H1 (cell line): ENCODE results near the gene ERP44.

Experiments
- CREB1 ChIP-seq: IDR thresholded peaks from 2 replicates; pipeline ENCODE4 v1.6.1; 2012; ENCODE audit warnings: inconsistent platforms
- EP300 ChIP-seq, 2 experiments: IDR thresholded peaks; 1 replicate in 1 of 2; 2 replicates in 1 of 2; pipeline ENCODE4 v1.6.1; 2011 to 2012; ENCODE audit warnings: low read depth in 2 of 2, low read length in 2 of 2, mild to moderate bottlenecking in 2 of 2, borderline replicate concordance in 1 of 2, inconsistent platforms in 1 of 2, moderate library complexity in 1 of 2
- MAFK ChIP-seq: IDR thresholded peaks from 2 replicates; pipeline ENCODE4 v1.6.1; 2012; ENCODE audit warnings: low read depth, mild to moderate bottlenecking, improper control_type of control experiment, low read length
- SP1 ChIP-seq: IDR thresholded peaks from 2 replicates; pipeline ENCODE4 v1.6.1; 2011; ENCODE audit warnings: low read depth, low read length
- USF2 ChIP-seq: IDR thresholded peaks from 2 replicates; pipeline ENCODE4 v1.6.1; 2011; ENCODE audit warnings: low read length, improper control_type of control experiment
- TF ChIP-seq, protein P1 (sequence below), 3 experiments: IDR thresholded peaks; 1 replicate in 2 of 3; 2 replicates in 1 of 3; pipeline versions ENCODE4 v1.5.1 to v1.6.1; 2011; ENCODE audit warnings: low read length in 3 of 3, mild to moderate bottlenecking in 3 of 3, inconsistent platforms in 2 of 3, low read depth in 1 of 3, moderate library complexity in 1 of 3; ENCODE audit not compliant: insufficient read depth in 1 of 3; ENCODE audit errors: control extremely low read depth in 1 of 3
- TF ChIP-seq, protein P2 (sequence below): IDR thresholded peaks from 2 replicates; pipeline ENCODE4 v1.6.1; 2012; ENCODE audit warnings: inconsistent platforms

- TF ChIP-seq, protein P1, sequence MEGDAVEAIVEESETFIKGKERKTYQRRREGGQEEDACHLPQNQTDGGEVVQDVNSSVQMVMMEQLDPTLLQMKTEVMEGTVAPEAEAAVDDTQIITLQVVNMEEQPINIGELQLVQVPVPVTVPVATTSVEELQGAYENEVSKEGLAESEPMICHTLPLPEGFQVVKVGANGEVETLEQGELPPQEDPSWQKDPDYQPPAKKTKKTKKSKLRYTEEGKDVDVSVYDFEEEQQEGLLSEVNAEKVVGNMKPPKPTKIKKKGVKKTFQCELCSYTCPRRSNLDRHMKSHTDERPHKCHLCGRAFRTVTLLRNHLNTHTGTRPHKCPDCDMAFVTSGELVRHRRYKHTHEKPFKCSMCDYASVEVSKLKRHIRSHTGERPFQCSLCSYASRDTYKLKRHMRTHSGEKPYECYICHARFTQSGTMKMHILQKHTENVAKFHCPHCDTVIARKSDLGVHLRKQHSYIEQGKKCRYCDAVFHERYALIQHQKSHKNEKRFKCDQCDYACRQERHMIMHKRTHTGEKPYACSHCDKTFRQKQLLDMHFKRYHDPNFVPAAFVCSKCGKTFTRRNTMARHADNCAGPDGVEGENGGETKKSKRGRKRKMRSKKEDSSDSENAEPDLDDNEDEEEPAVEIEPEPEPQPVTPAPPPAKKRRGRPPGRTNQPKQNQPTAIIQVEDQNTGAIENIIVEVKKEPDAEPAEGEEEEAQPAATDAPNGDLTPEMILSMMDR (IDR thresholded peaks at IDR 0.05; ENCODE audit: control extremely low read depth in 1 of 3, insufficient read depth in 1 of 3, low read depth in 1 of 3, low read length in 3 of 3): no peak
- TF ChIP-seq EP300 (IDR thresholded peaks at IDR 0.05; ENCODE audit: borderline replicate concordance in 1 of 2, low read depth in 2 of 2, low read length in 2 of 2): no peak
- no peak for TF ChIP-seq SP1
- TF ChIP-seq, protein P2, sequence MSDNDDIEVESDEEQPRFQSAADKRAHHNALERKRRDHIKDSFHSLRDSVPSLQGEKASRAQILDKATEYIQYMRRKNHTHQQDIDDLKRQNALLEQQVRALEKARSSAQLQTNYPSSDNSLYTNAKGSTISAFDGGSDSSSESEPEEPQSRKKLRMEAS: no peak
- no peak for TF ChIP-seq USF2
- no peak for TF ChIP-seq CREB1
- no peak for TF ChIP-seq MAFK
Measured at GRCh38 chr9:100090880-100091279, 7.9 kb downstream of the ERP44 start.
